ENCODE data around the gene JCAD. TPM values are rescaled to one million over a fixed set of nuclear protein-coding genes. Genes with fewer than 3 reads are reported as not detected.

The JCAD gene
- total RNA-seq, 4 donors from 2014 or later = 0.91 to 23.1 (median 5.5) TPM

DNA sequence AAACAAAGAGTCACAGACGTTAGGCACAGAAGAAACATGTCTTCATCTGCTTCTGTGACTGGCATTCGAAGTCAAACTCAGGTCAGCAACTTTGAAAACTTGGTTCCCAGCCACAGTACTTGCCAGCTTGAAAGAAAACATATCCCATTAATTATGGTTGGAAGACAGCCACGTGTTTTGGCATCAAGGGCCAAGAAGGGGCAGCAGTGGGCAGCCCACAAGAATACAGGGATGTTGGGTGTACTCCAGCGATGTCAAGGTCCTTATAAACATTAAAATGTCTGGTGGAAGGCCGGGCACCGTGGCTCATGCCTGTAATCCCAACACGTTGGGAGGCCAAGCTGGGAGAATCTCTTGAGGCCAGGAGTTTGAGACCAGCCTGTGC is 29.5 kb downstream of the JCAD start:
- intact Hi-C loops (cut with DNase I) = no loop called here
- H3K27ac ChIP-seq = peak overlapping the region in 3 of 4 donors; percentile 41 to 77 (median 74)
- 51 to 57% methylated on average over 6 to 7 of the region's 7 CpGs for WGBS, 2 donors

DNA sequence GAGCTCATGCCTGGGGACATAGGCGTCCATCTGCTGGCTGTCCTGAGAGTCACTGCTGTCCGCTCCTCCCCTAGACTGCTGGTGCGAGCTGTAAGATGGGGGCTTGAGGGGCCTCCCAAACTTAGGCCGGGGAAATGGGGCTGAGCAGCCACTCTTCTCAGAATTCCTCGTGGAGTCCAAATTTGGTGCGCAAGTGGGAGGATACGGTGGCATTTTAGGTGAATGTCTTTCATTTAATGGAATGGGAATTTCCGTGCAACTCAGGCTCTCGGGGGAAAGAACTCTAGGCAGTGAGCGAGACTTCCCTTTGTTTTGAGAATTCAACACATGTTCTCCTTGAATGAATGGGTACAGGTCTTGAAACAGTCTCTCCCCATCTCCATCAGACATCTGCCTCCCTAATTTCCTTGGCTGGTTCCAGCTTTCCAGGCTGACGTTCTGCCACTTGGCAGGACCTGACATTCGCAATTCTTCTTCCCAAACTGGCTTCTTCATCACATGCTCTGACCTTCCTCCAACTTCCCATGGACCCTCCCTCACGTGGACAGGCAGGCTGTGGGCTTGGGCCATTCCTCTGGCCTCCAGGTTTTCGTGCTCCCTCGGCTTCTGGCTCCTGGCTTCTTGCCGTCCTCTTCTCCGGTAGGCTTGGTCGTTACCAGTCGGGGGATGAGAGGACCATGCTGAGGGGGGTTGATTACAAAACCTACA is 30.1 kb downstream of the JCAD start:
- peaks cover 0 to 20% (median 0%) of the 10 kb centered on the region in 4 donors for H3K27me3 ChIP-seq
- peak overlapping the region; percentile 32 to 77 (median 58) for H3K27ac ChIP-seq
- no peaks in the 10 kb centered on the region for H3K36me3 ChIP-seq
- no peak for DNase-seq
- intact Hi-C loops (cut with DNase I) = no loop called here
- WGBS, 2 donors = 65 to 76% methylated on average over 15 to 16 of the region's 19 CpGs
- no peaks in the 10 kb centered on the region for H3K9me3 ChIP-seq
- no peak for TF ChIP-seq POLR2A (IDR thresholded peaks at IDR 0.05)
- TF ChIP-seq, protein P1, sequence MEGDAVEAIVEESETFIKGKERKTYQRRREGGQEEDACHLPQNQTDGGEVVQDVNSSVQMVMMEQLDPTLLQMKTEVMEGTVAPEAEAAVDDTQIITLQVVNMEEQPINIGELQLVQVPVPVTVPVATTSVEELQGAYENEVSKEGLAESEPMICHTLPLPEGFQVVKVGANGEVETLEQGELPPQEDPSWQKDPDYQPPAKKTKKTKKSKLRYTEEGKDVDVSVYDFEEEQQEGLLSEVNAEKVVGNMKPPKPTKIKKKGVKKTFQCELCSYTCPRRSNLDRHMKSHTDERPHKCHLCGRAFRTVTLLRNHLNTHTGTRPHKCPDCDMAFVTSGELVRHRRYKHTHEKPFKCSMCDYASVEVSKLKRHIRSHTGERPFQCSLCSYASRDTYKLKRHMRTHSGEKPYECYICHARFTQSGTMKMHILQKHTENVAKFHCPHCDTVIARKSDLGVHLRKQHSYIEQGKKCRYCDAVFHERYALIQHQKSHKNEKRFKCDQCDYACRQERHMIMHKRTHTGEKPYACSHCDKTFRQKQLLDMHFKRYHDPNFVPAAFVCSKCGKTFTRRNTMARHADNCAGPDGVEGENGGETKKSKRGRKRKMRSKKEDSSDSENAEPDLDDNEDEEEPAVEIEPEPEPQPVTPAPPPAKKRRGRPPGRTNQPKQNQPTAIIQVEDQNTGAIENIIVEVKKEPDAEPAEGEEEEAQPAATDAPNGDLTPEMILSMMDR (IDR thresholded peaks at IDR 0.05) = no peak
- peaks cover 5 to 42% (median 28%) of the 10 kb centered on the region in 3 donors for H3K4me1 ChIP-seq
- no peak overlapping the region for H3K4me3 ChIP-seq

More for the DNA sequence above, 29.5 kb downstream of the JCAD start:
- Histone ChIP-seq H3K36me3 (no peaks in the 10 kb centered on the region), H3K9me3 (no peaks in the 10 kb centered on the region), H3K27me3 (peaks cover 0 to 20% (median 0%) of the 10 kb centered on the region in 4 donors), H3K4me1 (peaks cover 5 to 42% (median 28%) of the 10 kb centered on the region in 3 donors), H3K4me3 (no peak overlapping the region)
- TF ChIP-seq POLR2A (IDR thresholded peaks at IDR 0.05) = no peak
- TF ChIP-seq, protein P1 (IDR thresholded peaks at IDR 0.05) = no peak
- DNase-seq = no peak

DNA sequence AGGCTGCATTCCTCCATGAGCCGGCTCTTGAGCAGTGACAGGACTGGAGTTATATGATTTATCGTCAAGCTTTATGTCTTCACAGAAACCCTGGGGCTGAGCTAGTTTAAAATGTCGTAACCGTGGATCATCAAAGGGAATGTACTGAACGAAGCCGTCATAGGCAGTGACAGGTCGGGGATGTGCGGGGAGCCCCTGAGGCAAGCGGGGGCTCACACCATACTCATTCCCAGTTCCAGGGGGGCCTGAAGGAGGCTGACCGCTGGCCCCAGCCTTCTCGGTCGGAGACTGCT is 30.7 kb downstream of the JCAD start:
- TF ChIP-seq POLR2A (IDR thresholded peaks at IDR 0.05) = no peak
- TF ChIP-seq, protein P1 (IDR thresholded peaks at IDR 0.05) = no peak
- 60 to 65% methylated on average over 7 to 8 of the region's 12 CpGs for WGBS, 2 donors
- no peaks in the 10 kb centered on the region for H3K9me3 ChIP-seq
- intact Hi-C loops (cut with DNase I) = no loop called here
- H3K36me3 ChIP-seq = no peaks in the 10 kb centered on the region
- no peak for DNase-seq
- peaks cover 5 to 42% (median 28%) of the 10 kb centered on the region in 3 donors for H3K4me1 ChIP-seq
- H3K27ac ChIP-seq = peak overlapping the region; percentile 32 to 77 (median 70)
- no peak overlapping the region for H3K4me3 ChIP-seq
- peaks cover 0 to 20% (median 0%) of the 10 kb centered on the region in 4 donors for H3K27me3 ChIP-seq

DNA sequence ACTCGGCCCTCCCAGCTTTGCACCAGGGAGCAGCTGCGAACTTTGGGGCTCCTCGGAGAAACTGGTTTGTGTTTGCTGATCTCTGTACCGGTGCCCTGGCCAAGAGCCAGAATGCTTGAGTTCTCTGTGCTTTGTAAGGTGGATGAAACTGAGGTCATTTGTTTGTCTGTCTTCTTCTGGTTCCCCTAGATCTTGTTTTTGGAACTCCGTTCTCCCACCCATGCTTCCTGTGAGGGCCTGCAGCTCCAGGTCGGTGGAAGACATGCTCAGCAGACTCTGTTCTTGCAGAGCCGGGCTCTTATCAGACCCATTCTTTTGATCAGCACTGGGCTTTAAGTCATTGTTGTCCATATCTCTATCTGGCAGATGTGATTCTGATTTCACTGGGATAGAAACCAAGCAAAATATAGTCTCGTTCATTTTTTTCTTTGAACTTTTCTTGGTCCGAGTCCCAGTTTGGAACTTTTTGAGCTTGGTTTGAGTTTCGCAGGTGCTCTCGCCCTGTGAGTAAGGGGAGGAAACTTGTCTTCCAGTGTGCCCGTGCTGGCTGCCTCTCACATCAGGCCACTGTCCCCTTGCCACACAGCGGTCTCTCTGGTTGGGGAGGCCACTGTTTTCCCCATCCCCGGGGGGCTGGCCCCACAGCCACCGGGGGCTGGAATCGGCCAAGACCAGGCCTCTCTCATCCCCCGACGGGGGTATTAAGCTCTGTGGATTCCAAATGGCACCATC is 31.2 kb downstream of the JCAD start:
- TF ChIP-seq POLR2A (IDR thresholded peaks at IDR 0.05) = no peak
- TF ChIP-seq, protein P1 (IDR thresholded peaks at IDR 0.05) = no peak
- 36 to 51% methylated on average over 12 to 14 of the region's 18 CpGs for WGBS, 2 donors
- no peaks in the 10 kb centered on the region for H3K36me3 ChIP-seq
- H3K9me3 ChIP-seq = no peaks in the 10 kb centered on the region
- peaks cover 5 to 42% (median 28%) of the 10 kb centered on the region in 3 donors for H3K4me1 ChIP-seq
- peak overlapping the region; percentile 32 to 77 (median 70) for H3K27ac ChIP-seq
- peak overlapping the region in 1 of 4 donors; percentile 34 for H3K4me3 ChIP-seq
- intact Hi-C loops (cut with DNase I) = no loop called here
- DNase-seq = no peak
- peaks cover 0 to 20% (median 0%) of the 10 kb centered on the region in 4 donors for H3K27me3 ChIP-seq
